Esophagus mucosa (tissue), 1 donor: ENCODE results near the gene DGLUCY. TPM values are rescaled to one million over a fixed set of nuclear protein-coding genes. Genes with fewer than 3 reads are reported as not detected.
"Not testable (repeated sequence)": the region's sequence is repeated elsewhere in the genome, so short reads cannot be mapped to it uniquely, and the experiment has no call there.

Experiments
- ATAC-seq: fragments of 200-7000 bp; cut with Tn5 transposase; one replicate; pipeline ENCODE4 v1.9.1; 2020
- total RNA-seq: library from RNA; stranded (reverse); gene quantifications from one replicate; pipeline ENCODE4 v1.2.4, GENCODE V29; 2023
- donor health status: DM: yes; HTN: yes; CAD: no.

The DGLUCY gene
- total RNA-seq, 1 donor from 2014 or later = 21.8 TPM

GRCh38 chr14:91111443-91111842 lies 2.4 kb upstream of the DGLUCY start:
- ATAC-seq = no peak

- no peak for ATAC-seq
Observed at GRCh38 chr14:91112194-91112593, 1.7 kb upstream of the DGLUCY start.

- peak; percentile 71 for ATAC-seq
Observed at GRCh38 chr14:91114079-91115065, 499 bp downstream of the DGLUCY start.

GRCh38 chr14:91115986-91116770 lies 2.3 kb downstream of the DGLUCY start:
- no peak for ATAC-seq

GRCh38 chr14:91116913-91117588 lies 3.2 kb downstream of the DGLUCY start:
- ATAC-seq = no peak

- no peak for ATAC-seq
Observed at GRCh38 chr14:91117960-91118359, 4.1 kb downstream of the DGLUCY start.

GRCh38 chr14:91118511-91119068 lies 4.7 kb downstream of the DGLUCY start:
- no peak for ATAC-seq

GRCh38 chr14:91119556-91120311 lies 5.9 kb downstream of the DGLUCY start:
- ATAC-seq = peak; percentile 90

GRCh38 chr14:91123201-91123600 lies 9.3 kb downstream of the DGLUCY start:
- no peak for ATAC-seq

- not testable (repeated sequence) for ATAC-seq
Observed at GRCh38 chr14:91124406-91125270, 10.8 kb downstream of the DGLUCY start.

GRCh38 chr14:91125271-91125660 lies 11.4 kb downstream of the DGLUCY start:
- no peak for ATAC-seq

- no peak for ATAC-seq
Observed at GRCh38 chr14:91125801-91126200, 11.9 kb downstream of the DGLUCY start.

GRCh38 chr14:91126761-91127160 lies 12.9 kb downstream of the DGLUCY start:
- ATAC-seq = no peak

- peak; percentile 84 for ATAC-seq
Observed at GRCh38 chr14:91127401-91127801, 13.5 kb downstream of the DGLUCY start.

GRCh38 chr14:91127924-91128323 lies 14.1 kb downstream of the DGLUCY start:
- peak; percentile 57 for ATAC-seq

- ATAC-seq = no peak
Observed at GRCh38 chr14:91128699-91129098, 14.8 kb downstream of the DGLUCY start.

GRCh38 chr14:91129261-91129660 lies 15.4 kb downstream of the DGLUCY start:
- no peak for ATAC-seq

GRCh38 chr14:91135039-91135438 lies 21.2 kb downstream of the DGLUCY start:
- peak; percentile 51 for ATAC-seq

GRCh38 chr14:91138511-91139359 lies 24.9 kb downstream of the DGLUCY start:
- ATAC-seq = peak; percentile 28

- ATAC-seq = no peak
Observed at GRCh38 chr14:91139776-91140175, 25.9 kb downstream of the DGLUCY start.
